Uterus (tissue), 2 donors: ENCODE results near the gene KLC4.
"Not testable (repeated sequence)": the region's sequence is repeated elsewhere in the genome, so short reads cannot be mapped to it uniquely, and the experiment has no call there.

Experiments
- POLR2A ChIP-seq, 2 donors: fragments of 450-650 bp; IDR thresholded peaks; one replicate each; pipeline ENCODE4 v1.6.1; 2016; ENCODE audit warnings: antibody characterized with exemption in 2 of 2, mild to moderate bottlenecking in 1 of 2, moderate library complexity in 1 of 2
- TF ChIP-seq, protein P1 (sequence below), 4 experiments: fragments of 200-600 bp in 2 of 4; fragments of 450-650 bp in 2 of 4; sonication (generic) in 2 of 4; IDR thresholded peaks; one replicate each; pipeline ENCODE4 v1.5.1; 2016 to 2019; ENCODE audit warnings: antibody characterized with exemption in 4 of 4, mild to moderate bottlenecking in 2 of 4, moderate library complexity in 1 of 4

DNA sequence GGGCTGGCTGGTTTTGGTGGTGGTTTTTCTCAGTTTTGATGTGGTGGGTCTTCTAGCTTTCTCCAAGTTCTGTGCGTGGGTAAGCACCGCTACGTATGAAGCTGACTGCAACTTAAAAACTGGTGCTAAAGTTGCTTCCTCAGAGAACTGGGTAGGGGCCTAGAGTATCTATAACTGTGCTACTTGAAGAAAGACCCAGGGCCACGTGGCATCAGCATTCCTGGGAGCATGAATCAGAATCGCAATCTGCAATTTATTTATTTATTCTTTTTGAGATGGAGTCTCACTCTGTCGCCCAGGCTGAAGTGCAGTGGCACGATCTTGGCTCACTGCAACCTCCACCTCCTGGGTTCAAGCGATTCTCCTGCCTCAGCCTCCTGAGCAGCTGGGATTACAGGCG, 22.5 kb downstream of the KLC4 start:
- TF ChIP-seq, protein P1, sequence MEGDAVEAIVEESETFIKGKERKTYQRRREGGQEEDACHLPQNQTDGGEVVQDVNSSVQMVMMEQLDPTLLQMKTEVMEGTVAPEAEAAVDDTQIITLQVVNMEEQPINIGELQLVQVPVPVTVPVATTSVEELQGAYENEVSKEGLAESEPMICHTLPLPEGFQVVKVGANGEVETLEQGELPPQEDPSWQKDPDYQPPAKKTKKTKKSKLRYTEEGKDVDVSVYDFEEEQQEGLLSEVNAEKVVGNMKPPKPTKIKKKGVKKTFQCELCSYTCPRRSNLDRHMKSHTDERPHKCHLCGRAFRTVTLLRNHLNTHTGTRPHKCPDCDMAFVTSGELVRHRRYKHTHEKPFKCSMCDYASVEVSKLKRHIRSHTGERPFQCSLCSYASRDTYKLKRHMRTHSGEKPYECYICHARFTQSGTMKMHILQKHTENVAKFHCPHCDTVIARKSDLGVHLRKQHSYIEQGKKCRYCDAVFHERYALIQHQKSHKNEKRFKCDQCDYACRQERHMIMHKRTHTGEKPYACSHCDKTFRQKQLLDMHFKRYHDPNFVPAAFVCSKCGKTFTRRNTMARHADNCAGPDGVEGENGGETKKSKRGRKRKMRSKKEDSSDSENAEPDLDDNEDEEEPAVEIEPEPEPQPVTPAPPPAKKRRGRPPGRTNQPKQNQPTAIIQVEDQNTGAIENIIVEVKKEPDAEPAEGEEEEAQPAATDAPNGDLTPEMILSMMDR (IDR thresholded peaks at IDR 0.05) = not testable (repeated sequence)
- TF ChIP-seq POLR2A (IDR thresholded peaks at IDR 0.05) = not testable (repeated sequence)
